ENCODE results near the gene DHRSX. TPM values are rescaled to one million over a fixed set of nuclear protein-coding genes. Genes with fewer than 3 reads are reported as not detected.

The DHRSX gene
- total RNA-seq, 1 experiment from 2014 or later = 11.5 TPM

- BruUV-seq (replicated peaks) = no TSS peak
- H3F3A ChIP-seq (ENCODE audit: low read length, unreplicated experiment) = no peaks in the 10 kb centered on the region
- no peaks in the 10 kb centered on the region for H3K9me2 ChIP-seq (replicated peaks; ENCODE audit: low read length)
- no peaks in the 10 kb centered on the region for H3K36me3 ChIP-seq (ENCODE audit: low read depth, low read length)
- no peak overlapping the region for H2AFZ ChIP-seq (ENCODE audit: low read length)
- no peak overlapping the region for H3K9ac ChIP-seq (ENCODE audit: low read length)
- no peaks in the 10 kb centered on the region for H3K79me2 ChIP-seq (ENCODE audit: low read length)
- H3K4me1 ChIP-seq (ENCODE audit: insufficient read depth, low read length) = no peaks in the 10 kb centered on the region
- DNase-seq (no peak), ATAC-seq (no peak)
- TF ChIP-seq CTCF (conservative IDR thresholded peaks at IDR 0.05; ENCODE audit: low read depth, low read length) (no peak), EZH2 (IDR thresholded peaks at IDR 0.05; ENCODE audit: low read length, unreplicated experiment) (no peak), EZH2phosphoT487 (IDR thresholded peaks at IDR 0.05; ENCODE audit: borderline replicate concordance, low read length) (no peak)
- H3K4me2 ChIP-seq (ENCODE audit: low read length) = no peak overlapping the region
- intact Hi-C loops (cut with micrococcal nuclease) = no loop called here
- H3K9me3 ChIP-seq (ENCODE audit: low read length) = no peaks in the 10 kb centered on the region
- ChIA-PET POLR2A (ENCODE audit: unreplicated experiment) (no interaction called here), CTCF (no interaction called here)
- H4K20me1 ChIP-seq (ENCODE audit: low read length) = no peaks in the 10 kb centered on the region
- no peaks in the 10 kb centered on the region for H3K27me3 ChIP-seq (ENCODE audit: low read length)
- no peak overlapping the region for H3K27ac ChIP-seq (ENCODE audit: low read length)
- no peak overlapping the region for H3K4me3 ChIP-seq (ENCODE audit: low read length)
Measured at GRCh38 chrX:2226906-2227656, 273.7 kb downstream of the DHRSX start.

- no peaks in the 10 kb centered on the region for H3K9me3 ChIP-seq (ENCODE audit: low read length)
- no TSS peak for BruUV-seq (replicated peaks)
- TF ChIP-seq EZH2 (IDR thresholded peaks at IDR 0.05; ENCODE audit: low read length, unreplicated experiment) (no peak), CTCF (conservative IDR thresholded peaks at IDR 0.05; ENCODE audit: low read depth, low read length) (no peak), EZH2phosphoT487 (IDR thresholded peaks at IDR 0.05; ENCODE audit: borderline replicate concordance, low read length) (no peak)
- no peak overlapping the region for H3K4me3 ChIP-seq (ENCODE audit: low read length)
- no peaks in the 10 kb centered on the region for H3K27me3 ChIP-seq (ENCODE audit: low read length)
- intact Hi-C loops (cut with micrococcal nuclease) = no loop called here
- no peak overlapping the region for H3K9ac ChIP-seq (ENCODE audit: low read length)
- no peak for ATAC-seq
- no peak overlapping the region for H2AFZ ChIP-seq (ENCODE audit: low read length)
- no peak overlapping the region for H3K27ac ChIP-seq (ENCODE audit: low read length)
- CTCF ChIA-PET = no interaction called here
- H3K79me2 ChIP-seq (ENCODE audit: low read length) = no peaks in the 10 kb centered on the region
- no peaks in the 10 kb centered on the region for H3F3A ChIP-seq (ENCODE audit: low read length, unreplicated experiment)
- POLR2A ChIA-PET (ENCODE audit: unreplicated experiment) = no interaction called here
- H4K20me1 ChIP-seq (ENCODE audit: low read length) = no peaks in the 10 kb centered on the region
- no peak for DNase-seq
- H3K9me2 ChIP-seq (replicated peaks; ENCODE audit: low read length) = no peaks in the 10 kb centered on the region
- H3K4me1 ChIP-seq (ENCODE audit: insufficient read depth, low read length) = no peaks in the 10 kb centered on the region
- H3K36me3 ChIP-seq (ENCODE audit: low read depth, low read length) = no peaks in the 10 kb centered on the region
- no peak overlapping the region for H3K4me2 ChIP-seq (ENCODE audit: low read length)
Measured at GRCh38 chrX:2226182-2226581, 274.6 kb downstream of the DHRSX start.

GRCh38 chrX:2224597-2225235 is 276.1 kb downstream of the DHRSX start:
- Histone ChIP-seq H4K20me1 (ENCODE audit: low read length) (no peaks in the 10 kb centered on the region), H3K27me3 (ENCODE audit: low read length) (no peaks in the 10 kb centered on the region), H3K9me2 (replicated peaks; ENCODE audit: low read length) (no peaks in the 10 kb centered on the region), H3K27ac (ENCODE audit: low read length) (no peak overlapping the region), H3K4me2 (ENCODE audit: low read length) (no peak overlapping the region), H3K9ac (ENCODE audit: low read length) (no peak overlapping the region), H3F3A (ENCODE audit: low read length, unreplicated experiment) (no peaks in the 10 kb centered on the region), H2AFZ (ENCODE audit: low read length) (no peak overlapping the region), H3K9me3 (ENCODE audit: low read length) (no peaks in the 10 kb centered on the region), H3K4me3 (ENCODE audit: low read length) (no peak overlapping the region), H3K79me2 (ENCODE audit: low read length) (no peaks in the 10 kb centered on the region), H3K4me1 (ENCODE audit: insufficient read depth, low read length) (no peaks in the 10 kb centered on the region), H3K36me3 (ENCODE audit: low read depth, low read length) (no peaks in the 10 kb centered on the region)
- no TSS peak for BruUV-seq (replicated peaks)
- ChIA-PET CTCF (no interaction called here), POLR2A (ENCODE audit: unreplicated experiment) (no interaction called here)
- DNase-seq (no peak), ATAC-seq (no peak)
- intact Hi-C loops (cut with micrococcal nuclease) = no loop called here
- TF ChIP-seq EZH2 (IDR thresholded peaks at IDR 0.05; ENCODE audit: low read length, unreplicated experiment) = no peak
- no peak for TF ChIP-seq CTCF (conservative IDR thresholded peaks at IDR 0.05; ENCODE audit: low read depth, low read length)
- TF ChIP-seq EZH2phosphoT487 (IDR thresholded peaks at IDR 0.05; ENCODE audit: borderline replicate concordance, low read length) = no peak

All from PC-3 (cell line).